Epithelial cell of prostate (primary cell): ENCODE data around the gene TMEM100.

Experiments
- DNase-seq: peaks from one replicate; pipeline ENCODE4 v3.0.0-alpha.2; 2011; ENCODE audit warnings: low read depth, low spot score
- H3K27ac ChIP-seq: fragments of 450-650 bp; 2 replicates; pipeline ENCODE4 v1.5.1; 2017; ENCODE audit warnings: mild to moderate bottlenecking

TMEM100 gene

GRCh38 chr17:55722742-55723487 lies at the start of gene TMEM100:
TMEM100 (minus strand) TSS chr17:55722864; CDS start chr17:55721070, 1,794 bp downstream.
- no peak within 1 kb of the TSS for H3K27ac ChIP-seq

GRCh38 chr17:55772086-55772485 lies 49.4 kb upstream of the TMEM100 start:
- DNase-seq = no peak
- no peak overlapping the region for H3K27ac ChIP-seq

More at GRCh38 chr17:55722742-55723487, at the start of gene TMEM100:
- no peak for DNase-seq

GRCh38 chr17:55770196-55770870 lies 47.7 kb upstream of the TMEM100 start:
- H3K27ac ChIP-seq = no peak overlapping the region
- no peak for DNase-seq

GRCh38 chr17:55769625-55770000 lies 46.9 kb upstream of the TMEM100 start:
- DNase-seq = peak; percentile 34
- no peak overlapping the region for H3K27ac ChIP-seq

- H3K27ac ChIP-seq = no peak overlapping the region
- no peak for DNase-seq
Measured at GRCh38 chr17:55768936-55769624, 46.4 kb upstream of the TMEM100 start.

GRCh38 chr17:55765472-55765871 lies 42.8 kb upstream of the TMEM100 start:
- no peak overlapping the region for H3K27ac ChIP-seq
- DNase-seq = no peak

- DNase-seq = no peak
- no peak overlapping the region for H3K27ac ChIP-seq
Measured at GRCh38 chr17:55764610-55765009, 41.9 kb upstream of the TMEM100 start.

GRCh38 chr17:55763856-55764255 lies 41.2 kb upstream of the TMEM100 start:
- no peak for DNase-seq
- no peak overlapping the region for H3K27ac ChIP-seq

GRCh38 chr17:55762086-55762858 lies 39.6 kb upstream of the TMEM100 start:
- no peak for DNase-seq
- H3K27ac ChIP-seq = no peak overlapping the region

- no peak for DNase-seq
Measured at GRCh38 chr17:55760643-55761355, 38.1 kb upstream of the TMEM100 start.

GRCh38 chr17:55758171-55758570 lies 35.5 kb upstream of the TMEM100 start:
- no peak for DNase-seq
- H3K27ac ChIP-seq = no peak overlapping the region

More at GRCh38 chr17:55760643-55761355, 38.1 kb upstream of the TMEM100 start:
- H3K27ac ChIP-seq = no peak overlapping the region

- H3K27ac ChIP-seq = no peak overlapping the region
- DNase-seq = no peak
Measured at GRCh38 chr17:55757659-55758058, 35.0 kb upstream of the TMEM100 start.

GRCh38 chr17:55756689-55757088 lies 34.0 kb upstream of the TMEM100 start:
- H3K27ac ChIP-seq = no peak overlapping the region
- DNase-seq = no peak

GRCh38 chr17:55751720-55752250 lies 29.1 kb upstream of the TMEM100 start:
- H3K27ac ChIP-seq = no peak overlapping the region
- DNase-seq = no peak

GRCh38 chr17:55750750-55751657 lies 28.3 kb upstream of the TMEM100 start, which contains the start of gene PCTP:
PCTP (plus strand) TSS chr17:55751051; CDS start chr17:55751104, 53 bp downstream.
- DNase-seq = no peak
- peak within 1 kb of the TSS; percentile 57 for H3K27ac ChIP-seq

- no peak overlapping the region for H3K27ac ChIP-seq
- DNase-seq = no peak
Measured at GRCh38 chr17:55749985-55750384, 27.3 kb upstream of the TMEM100 start.

- no peak overlapping the region for H3K27ac ChIP-seq
- no peak for DNase-seq
Measured at GRCh38 chr17:55748841-55749240, 26.2 kb upstream of the TMEM100 start.

- no peak for DNase-seq
- H3K27ac ChIP-seq = no peak overlapping the region
Measured at GRCh38 chr17:55747209-55747608, 24.5 kb upstream of the TMEM100 start.
